ENCODE data around the gene ASAP3.

ASAP3 gene

GRCh38 chr1:23483321-23484252 lies at the start of gene ASAP3:
Gene ASAP3, minus strand, starts transcription at chr1:23484179. Its CDS starts 46 bp downstream, at chr1:23484133.
- no peak for DNase-seq (ENCODE audit: low spot score)

- DNase-seq (ENCODE audit: low spot score): peak; percentile 28
Measured at GRCh38 chr1:23533246-23534023, 49.5 kb upstream of the ASAP3 start.

GRCh38 chr1:23531562-23532094 lies 47.6 kb upstream of the ASAP3 start:
- DNase-seq (ENCODE audit: low spot score): no peak

GRCh38 chr1:23530747-23531561 lies 47.0 kb upstream of the ASAP3 start, which contains the start of gene E2F2:
Gene E2F2, minus strand, starts transcription at chr1:23531233. Its CDS starts 440 bp downstream, at chr1:23530793.
- DNase-seq (ENCODE audit: low spot score): peak; percentile 84

- no peak for DNase-seq (ENCODE audit: low spot score)
Measured at GRCh38 chr1:23530087-23530746, 46.2 kb upstream of the ASAP3 start.

GRCh38 chr1:23529146-23530086 lies 45.4 kb upstream of the ASAP3 start:
- DNase-seq (ENCODE audit: low spot score): no peak

- DNase-seq (ENCODE audit: low spot score): peak; percentile 88
Measured at GRCh38 chr1:23528250-23528978, 44.4 kb upstream of the ASAP3 start.

GRCh38 chr1:23527900-23528249 lies 43.9 kb upstream of the ASAP3 start:
- DNase-seq (ENCODE audit: low spot score): no peak

GRCh38 chr1:23527366-23527765 lies 43.4 kb upstream of the ASAP3 start:
- no peak for DNase-seq (ENCODE audit: low spot score)

- no peak for DNase-seq (ENCODE audit: low spot score)
Measured at GRCh38 chr1:23526329-23527041, 42.5 kb upstream of the ASAP3 start.

GRCh38 chr1:23525558-23526250 lies 41.7 kb upstream of the ASAP3 start:
- DNase-seq (ENCODE audit: low spot score): no peak

- DNase-seq (ENCODE audit: low spot score): no peak
Measured at GRCh38 chr1:23524716-23525401, 40.9 kb upstream of the ASAP3 start.

GRCh38 chr1:23524163-23524562 lies 40.2 kb upstream of the ASAP3 start:
- no peak for DNase-seq (ENCODE audit: low spot score)

- DNase-seq (ENCODE audit: low spot score): no peak
Measured at GRCh38 chr1:23522244-23522982, 38.4 kb upstream of the ASAP3 start.

GRCh38 chr1:23521588-23521987 lies 37.6 kb upstream of the ASAP3 start:
- DNase-seq (ENCODE audit: low spot score): no peak

- no peak for DNase-seq (ENCODE audit: low spot score)
Measured at GRCh38 chr1:23517581-23517980, 33.6 kb upstream of the ASAP3 start.

GRCh38 chr1:23515905-23516304 lies 31.9 kb upstream of the ASAP3 start:
- DNase-seq (ENCODE audit: low spot score): no peak

All from kidney tubule cell (primary cell).